ENCODE data around the gene NAALADL1. TPM values are rescaled to one million over a fixed set of nuclear protein-coding genes. Genes with fewer than 3 reads are reported as not detected.
"Not testable (repeated sequence)": the region's sequence is repeated elsewhere in the genome, so short reads cannot be mapped to it uniquely, and the experiment has no call there.

NAALADL1 gene
- total RNA-seq, 1 donor from 2014 or later: 4.3 TPM

- Mint-ChIP-seq H3K4me3 (ENCODE audit: low read depth) (peak within 1 kb of the TSS; percentile 82), H3K27me3 (no peaks in the 10 kb centered on the region), H3K27ac (peak within 1 kb of the TSS; percentile 99), H3K36me3 (ENCODE audit: insufficient read depth) (peaks cover 7% of the 10 kb centered on the region), H3K9me3 (ENCODE audit: low read depth) (no peaks in the 10 kb centered on the region), H3K4me1 (ENCODE audit: low read depth) (peaks cover 5% of the 10 kb centered on the region)
- DNase-seq (ENCODE audit: low spot score, unreplicated experiment): peak; percentile 87
- TF ChIP-seq, protein P1, sequence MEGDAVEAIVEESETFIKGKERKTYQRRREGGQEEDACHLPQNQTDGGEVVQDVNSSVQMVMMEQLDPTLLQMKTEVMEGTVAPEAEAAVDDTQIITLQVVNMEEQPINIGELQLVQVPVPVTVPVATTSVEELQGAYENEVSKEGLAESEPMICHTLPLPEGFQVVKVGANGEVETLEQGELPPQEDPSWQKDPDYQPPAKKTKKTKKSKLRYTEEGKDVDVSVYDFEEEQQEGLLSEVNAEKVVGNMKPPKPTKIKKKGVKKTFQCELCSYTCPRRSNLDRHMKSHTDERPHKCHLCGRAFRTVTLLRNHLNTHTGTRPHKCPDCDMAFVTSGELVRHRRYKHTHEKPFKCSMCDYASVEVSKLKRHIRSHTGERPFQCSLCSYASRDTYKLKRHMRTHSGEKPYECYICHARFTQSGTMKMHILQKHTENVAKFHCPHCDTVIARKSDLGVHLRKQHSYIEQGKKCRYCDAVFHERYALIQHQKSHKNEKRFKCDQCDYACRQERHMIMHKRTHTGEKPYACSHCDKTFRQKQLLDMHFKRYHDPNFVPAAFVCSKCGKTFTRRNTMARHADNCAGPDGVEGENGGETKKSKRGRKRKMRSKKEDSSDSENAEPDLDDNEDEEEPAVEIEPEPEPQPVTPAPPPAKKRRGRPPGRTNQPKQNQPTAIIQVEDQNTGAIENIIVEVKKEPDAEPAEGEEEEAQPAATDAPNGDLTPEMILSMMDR (IDR thresholded peaks at IDR 0.05; ENCODE audit: unreplicated experiment): peak; percentile 82
Measured at GRCh38 chr11:65013888-65014725, 44.2 kb downstream of the NAALADL1 start, which contains the start of gene ARL2. Gene ARL2 (plus strand): TSS chr11:65014160. CDS start chr11:65014208, 48 bp downstream.

DNA sequence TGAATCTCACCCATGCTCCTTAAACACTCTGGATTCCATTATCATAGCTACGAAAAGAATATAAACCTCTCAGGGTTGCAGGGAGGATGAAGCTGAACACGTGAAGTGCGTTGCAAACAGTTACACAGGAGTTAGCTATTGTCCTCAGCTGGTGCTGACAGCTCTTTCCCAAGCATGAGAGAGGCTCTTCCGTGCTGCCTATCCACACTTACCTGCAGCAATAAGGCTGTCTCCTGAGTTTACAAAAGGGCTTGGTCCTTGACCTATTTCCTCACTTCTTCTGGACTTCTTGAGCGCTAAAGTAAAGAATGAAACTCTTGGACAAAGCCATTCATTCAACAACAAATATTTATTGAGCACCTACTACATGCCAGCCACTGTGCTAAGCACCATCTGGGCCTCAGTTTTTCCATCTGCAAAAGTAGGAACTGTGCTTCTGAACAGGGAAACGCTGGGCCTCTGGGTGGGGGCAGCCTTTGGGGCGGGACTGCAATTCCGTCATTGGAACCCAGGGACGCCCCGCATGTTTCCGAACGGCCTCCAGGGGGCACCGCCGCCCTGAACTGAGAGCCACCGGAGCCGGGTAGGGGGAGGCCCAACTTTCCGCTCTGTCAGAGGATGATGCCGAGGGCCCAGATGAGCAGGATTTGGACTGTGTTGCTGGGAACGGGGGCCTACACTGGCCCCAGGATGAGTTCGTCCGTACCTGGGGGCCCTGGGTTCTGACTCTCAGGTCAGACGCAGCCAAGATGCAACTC is 45.0 kb downstream of the NAALADL1 start:
- TF ChIP-seq, protein P1 (IDR thresholded peaks at IDR 0.05; ENCODE audit: unreplicated experiment): peak; percentile 68
- peak overlapping the region; percentile 99 for H3K27ac Mint-ChIP-seq
- peak; percentile 79 for DNase-seq (ENCODE audit: low spot score, unreplicated experiment)
- peaks cover 7% of the 10 kb centered on the region for H3K36me3 Mint-ChIP-seq (ENCODE audit: insufficient read depth)
- H3K4me1 Mint-ChIP-seq (ENCODE audit: low read depth): peaks cover 5% of the 10 kb centered on the region
- no peaks in the 10 kb centered on the region for H3K9me3 Mint-ChIP-seq (ENCODE audit: low read depth)
- no peaks in the 10 kb centered on the region for H3K27me3 Mint-ChIP-seq
- peak overlapping the region; percentile 82 for H3K4me3 Mint-ChIP-seq (ENCODE audit: low read depth)

- H3K4me1 Mint-ChIP-seq (ENCODE audit: low read depth): peaks cover 5% of the 10 kb centered on the region
- H3K4me3 Mint-ChIP-seq (ENCODE audit: low read depth): no peak overlapping the region
Measured at GRCh38 chr11:65008873-65009272, 49.5 kb downstream of the NAALADL1 start.

GRCh38 chr11:65008016-65008415 is 50.3 kb downstream of the NAALADL1 start:
- Mint-ChIP-seq H3K4me1 (ENCODE audit: low read depth) (peaks cover under 1% of the 10 kb centered on the region), H3K27me3 (peaks cover 3% of the 10 kb centered on the region), H3K27ac (no peak overlapping the region), H3K9me3 (ENCODE audit: low read depth) (no peaks in the 10 kb centered on the region), H3K4me3 (ENCODE audit: low read depth) (no peak overlapping the region), H3K36me3 (ENCODE audit: insufficient read depth) (no peaks in the 10 kb centered on the region)
- TF ChIP-seq, protein P1 (IDR thresholded peaks at IDR 0.05; ENCODE audit: unreplicated experiment): no peak
- no peak for DNase-seq (ENCODE audit: low spot score, unreplicated experiment)

More at GRCh38 chr11:65008873-65009272, 49.5 kb downstream of the NAALADL1 start:
- TF ChIP-seq, protein P1 (IDR thresholded peaks at IDR 0.05; ENCODE audit: unreplicated experiment): no peak
- Mint-ChIP-seq H3K36me3 (ENCODE audit: insufficient read depth) (no peaks in the 10 kb centered on the region), H3K27ac (no peak overlapping the region), H3K27me3 (peaks cover 3% of the 10 kb centered on the region), H3K9me3 (ENCODE audit: low read depth) (no peaks in the 10 kb centered on the region)
- no peak for DNase-seq (ENCODE audit: low spot score, unreplicated experiment)

GRCh38 chr11:65003968-65004367 is 54.4 kb downstream of the NAALADL1 start:
- not testable (repeated sequence) for H3K27me3 Mint-ChIP-seq; H3K36me3 Mint-ChIP-seq (ENCODE audit: insufficient read depth); H3K4me1 Mint-ChIP-seq (ENCODE audit: low read depth); H3K9me3 Mint-ChIP-seq (ENCODE audit: low read depth); H3K27ac Mint-ChIP-seq; DNase-seq (ENCODE audit: low spot score, unreplicated experiment); H3K4me3 Mint-ChIP-seq (ENCODE audit: low read depth)

All from progenitor cell of endocrine pancreas (in vitro differentiated cells).